OCI-M2 (cell line): ENCODE data around the gene UBXN10.

ENCODE experiments used
- DNase-seq: peaks from one replicate; lab custom pipeline; 2025; ENCODE audit not compliant: unreplicated experiment; lab: John Stamatoyannopoulos, UW

Gene UBXN10, protein sequence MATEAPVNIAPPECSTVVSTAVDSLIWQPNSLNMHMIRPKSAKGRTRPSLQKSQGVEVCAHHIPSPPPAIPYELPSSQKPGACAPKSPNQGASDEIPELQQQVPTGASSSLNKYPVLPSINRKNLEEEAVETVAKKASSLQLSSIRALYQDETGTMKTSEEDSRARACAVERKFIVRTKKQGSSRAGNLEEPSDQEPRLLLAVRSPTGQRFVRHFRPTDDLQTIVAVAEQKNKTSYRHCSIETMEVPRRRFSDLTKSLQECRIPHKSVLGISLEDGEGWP

DNA sequence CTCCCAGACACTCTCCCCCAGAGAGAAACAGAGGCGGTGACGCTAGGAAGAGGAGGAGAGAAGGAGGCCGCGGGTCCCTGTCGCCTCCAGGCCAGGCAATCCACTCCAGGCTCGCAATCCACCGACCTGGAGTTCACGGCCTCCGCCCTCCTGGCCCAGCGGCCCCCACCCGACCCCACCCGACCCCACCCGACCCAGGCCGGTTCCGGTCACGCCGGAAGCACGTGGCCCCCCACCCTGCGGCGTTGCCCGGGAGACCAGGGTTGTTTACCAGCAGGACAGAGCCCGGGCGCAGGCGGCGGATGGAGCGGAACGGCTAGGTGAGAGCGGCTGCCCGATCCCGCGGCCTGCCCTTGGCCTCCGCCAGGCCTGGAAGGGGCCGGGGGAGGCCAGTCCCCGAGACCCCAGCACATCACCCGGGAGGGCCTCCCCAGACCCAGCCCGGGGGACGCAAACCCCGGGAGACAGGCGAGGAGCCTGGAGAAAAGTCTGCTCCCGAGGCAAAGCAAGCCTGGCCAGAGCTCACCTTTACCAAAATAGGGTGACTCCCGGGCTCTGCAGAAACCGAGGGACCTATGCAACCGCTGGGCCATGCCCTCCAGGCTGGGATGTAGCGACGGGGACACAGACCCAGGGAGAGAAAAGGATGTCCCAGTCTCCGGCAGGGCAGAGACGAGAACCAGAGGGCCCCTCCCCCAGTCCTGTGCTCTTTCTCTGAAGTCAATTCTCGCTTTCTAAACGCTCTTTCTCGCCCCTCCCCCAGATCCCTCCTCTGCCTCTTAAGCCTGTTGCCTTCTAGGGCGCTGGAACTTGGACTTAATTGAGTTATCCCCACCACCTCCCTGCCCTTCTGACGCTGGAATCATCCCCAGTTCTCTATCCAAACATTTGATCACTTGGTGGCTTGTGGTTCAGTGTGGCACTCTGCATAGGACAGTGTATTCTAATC is at the start of gene UBXN10, which contains the start of gene PLA2G2C:
Gene UBXN10 (plus strand): TSS at position 263 of the 949 bp plus-strand sequence. CDS start 4,466 bp downstream, outside the sequence.
Gene PLA2G2C (minus strand): TSS at position 685 of the 949 bp plus-strand sequence. CDS start 9,155 bp downstream, outside the sequence.
- DNase-seq, result no peak

DNA sequence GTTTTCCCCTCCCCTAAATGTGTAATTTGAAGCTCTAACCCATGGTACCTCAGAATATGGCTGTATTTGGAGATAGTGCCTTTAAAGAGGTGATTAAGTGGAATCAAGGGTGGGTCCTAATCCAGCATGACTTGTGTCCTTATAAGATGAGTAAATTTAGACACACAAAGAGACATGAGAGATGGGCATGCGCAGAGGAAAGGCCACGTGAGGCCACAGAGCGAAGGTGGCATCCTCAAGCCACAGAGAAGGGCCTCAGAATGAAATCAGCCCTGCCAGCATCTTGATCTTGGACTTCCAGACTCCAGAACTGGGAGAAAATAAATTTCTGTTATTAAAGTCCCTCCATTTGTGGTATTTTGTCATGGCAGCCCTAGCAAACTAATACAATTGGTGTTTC is 49.6 kb upstream of the UBXN10 start:
- no peak for DNase-seq

DNA sequence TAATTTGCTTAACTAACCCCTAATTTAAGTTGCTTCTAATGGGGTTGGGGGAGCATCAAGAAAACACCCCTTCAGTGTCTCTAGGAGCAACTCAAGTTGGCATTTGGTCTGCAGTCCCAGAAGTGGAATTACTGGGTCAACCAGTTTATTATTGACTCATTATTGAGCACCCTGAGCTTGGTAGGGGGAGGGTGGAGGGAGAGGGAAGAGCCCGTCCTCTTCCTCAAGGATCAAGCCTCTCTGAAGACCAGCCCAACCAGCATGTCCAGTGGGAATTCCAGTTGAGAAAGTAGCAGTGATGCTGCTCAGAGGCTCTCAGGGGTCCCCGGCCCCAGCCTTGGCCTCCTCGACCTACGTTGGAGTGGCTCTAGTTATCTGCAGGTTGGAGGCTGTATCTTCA is 48.8 kb upstream of the UBXN10 start:
- no peak for DNase-seq

DNA sequence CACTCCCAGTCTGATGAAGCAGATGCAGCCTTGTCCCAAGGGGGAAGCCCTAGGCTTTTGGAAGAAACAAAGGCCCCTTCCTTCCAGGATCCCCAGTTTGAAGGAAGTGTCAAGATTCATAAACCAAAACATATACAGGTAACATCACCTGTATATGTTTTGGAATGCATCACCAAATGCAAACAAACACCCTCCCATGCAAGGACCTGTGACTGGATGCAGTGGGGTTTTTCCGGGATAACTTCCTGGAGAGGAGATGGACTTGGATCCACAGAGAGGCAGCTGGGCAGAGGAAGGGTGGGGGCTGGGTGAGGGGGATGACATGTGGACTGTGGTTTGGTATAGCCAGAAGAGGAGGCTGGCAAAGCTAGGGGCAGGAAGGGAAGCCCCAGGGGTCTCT is 48.3 kb upstream of the UBXN10 start:
- no peak for DNase-seq

DNA sequence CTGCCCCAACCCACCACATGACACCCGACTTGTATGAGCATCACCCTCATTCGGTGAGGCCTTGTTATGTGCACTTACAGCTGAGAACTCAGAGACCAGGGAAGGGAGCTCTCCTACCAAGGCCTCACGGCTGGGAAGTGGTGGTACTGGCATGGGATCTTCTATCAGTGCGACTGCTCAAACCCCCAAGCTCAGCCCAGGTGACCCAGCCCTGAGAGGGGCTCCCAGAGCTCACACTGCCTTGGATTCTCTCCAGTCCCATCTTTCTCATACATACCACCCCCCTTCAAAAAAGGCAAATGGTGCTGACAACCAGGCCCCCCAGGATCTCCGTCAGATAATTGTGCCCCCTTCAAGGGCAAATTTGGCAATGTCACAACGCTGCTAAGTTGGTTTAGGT is 47.5 kb upstream of the UBXN10 start:
- no peak for DNase-seq

DNA sequence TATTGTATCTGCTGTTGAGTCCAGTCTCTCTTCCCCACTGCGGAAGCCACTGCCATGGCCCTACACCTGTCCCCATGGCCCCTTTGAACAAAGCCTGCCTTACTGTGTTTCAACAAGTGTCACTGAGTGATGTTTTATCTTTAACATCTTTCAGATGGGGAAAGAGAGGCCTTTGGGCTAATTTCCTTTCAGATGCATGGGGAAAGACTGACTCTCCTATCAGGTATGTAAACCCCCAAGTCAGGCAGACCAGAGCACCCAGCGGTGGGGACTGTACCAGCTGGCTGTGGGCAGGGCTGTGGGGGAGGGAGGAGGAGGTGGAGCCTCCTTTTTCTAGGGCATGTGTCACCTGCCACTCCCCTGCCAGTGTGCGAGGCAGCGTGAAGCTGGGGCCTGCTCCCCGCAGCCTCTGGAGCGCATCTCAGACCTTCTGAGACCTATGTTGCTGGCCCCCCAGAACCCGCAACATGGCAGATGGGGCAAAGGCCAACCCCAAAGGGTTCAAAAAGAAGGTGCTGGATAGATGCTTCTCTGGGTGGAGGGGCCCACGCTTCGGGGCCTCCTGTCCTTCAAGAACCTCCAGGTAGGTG is 46.8 kb upstream of the UBXN10 start, which contains the start of gene PLA2G2F:
Gene PLA2G2F (plus strand): TSS at position 363 of the 590 bp plus-strand sequence. CDS start 105 bp downstream, at position 468.
- DNase-seq, result no peak

DNA sequence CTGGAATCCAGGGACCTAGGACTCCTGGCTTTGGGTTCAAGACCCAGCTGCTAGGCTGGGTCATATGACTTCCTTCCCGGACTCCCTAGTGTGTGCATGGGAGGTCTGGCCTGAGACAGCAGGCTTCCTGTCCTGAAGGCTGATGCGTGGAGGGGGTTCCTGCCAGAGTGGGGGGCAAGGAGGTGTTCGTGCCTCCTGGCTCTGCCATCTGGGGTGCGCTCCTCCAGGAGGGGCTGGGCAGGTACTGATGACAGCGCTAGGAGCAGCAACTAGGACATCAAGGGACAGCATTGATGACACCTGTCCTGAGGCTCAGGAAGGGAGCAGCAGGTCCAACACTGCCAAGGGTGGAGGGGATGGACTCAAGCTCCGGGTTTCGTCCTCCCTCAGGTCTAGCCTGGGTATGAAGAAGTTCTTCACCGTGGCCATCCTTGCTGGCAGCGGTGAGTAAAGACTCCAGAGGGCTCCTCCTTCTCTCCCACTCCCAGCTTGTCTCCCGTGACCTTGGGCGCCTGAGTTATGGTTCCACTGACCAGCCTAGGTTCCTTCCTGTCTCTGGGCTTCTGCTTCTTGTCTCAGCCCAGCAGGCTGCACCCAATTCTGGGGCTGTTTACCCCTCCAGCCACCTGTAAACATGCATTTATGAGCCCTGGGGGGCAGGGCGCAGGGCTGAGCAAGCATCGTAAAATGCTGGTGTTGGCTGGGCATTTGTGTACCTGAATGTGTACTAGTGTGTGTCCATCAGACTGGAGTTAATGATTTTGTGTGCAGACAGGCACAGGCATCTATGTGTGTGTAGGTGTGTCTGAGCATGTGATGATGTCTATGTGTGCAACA is 45.9 kb upstream of the UBXN10 start:
- DNase-seq, result no peak

DNA sequence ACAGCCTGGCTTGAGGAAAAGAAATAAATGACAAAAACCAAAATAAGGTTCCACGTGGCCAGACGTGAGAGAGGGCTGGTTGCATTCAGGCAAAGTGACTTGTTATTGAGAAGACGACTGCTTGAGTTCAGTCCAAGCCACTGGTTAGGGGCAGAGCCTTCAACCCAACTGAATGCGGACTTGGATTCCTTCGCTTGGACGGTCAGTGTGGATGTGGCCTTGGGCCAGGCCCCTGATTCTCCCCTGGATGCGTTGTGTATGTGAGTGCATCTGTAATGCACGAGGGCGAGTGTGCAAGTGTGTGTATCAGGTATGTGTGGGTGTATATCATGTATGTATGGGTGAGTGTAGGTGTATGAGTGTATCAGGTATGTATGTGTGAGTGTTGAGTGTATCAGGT is 44.9 kb upstream of the UBXN10 start:
- no peak for DNase-seq

DNA sequence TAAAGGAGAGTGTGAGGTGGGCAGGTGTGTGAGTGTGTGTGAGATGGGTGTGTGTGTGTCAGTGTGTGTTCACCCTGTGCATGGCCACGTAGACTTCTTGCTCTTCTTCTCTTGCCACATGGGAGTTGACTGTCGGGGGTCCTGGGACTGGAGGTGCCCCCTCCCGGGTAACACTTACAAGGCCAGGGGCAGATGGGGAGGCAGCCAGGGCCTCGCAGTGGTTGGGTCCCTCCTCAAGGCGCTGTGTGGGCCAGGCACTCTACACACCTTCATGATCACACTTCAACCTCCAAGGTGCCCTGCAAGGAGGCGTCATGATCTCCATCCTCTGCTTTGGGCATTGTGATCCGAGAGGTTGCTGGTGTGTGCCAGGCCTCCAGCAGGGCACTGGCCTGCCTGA is 44.4 kb upstream of the UBXN10 start:
- DNase-seq, result no peak

DNA sequence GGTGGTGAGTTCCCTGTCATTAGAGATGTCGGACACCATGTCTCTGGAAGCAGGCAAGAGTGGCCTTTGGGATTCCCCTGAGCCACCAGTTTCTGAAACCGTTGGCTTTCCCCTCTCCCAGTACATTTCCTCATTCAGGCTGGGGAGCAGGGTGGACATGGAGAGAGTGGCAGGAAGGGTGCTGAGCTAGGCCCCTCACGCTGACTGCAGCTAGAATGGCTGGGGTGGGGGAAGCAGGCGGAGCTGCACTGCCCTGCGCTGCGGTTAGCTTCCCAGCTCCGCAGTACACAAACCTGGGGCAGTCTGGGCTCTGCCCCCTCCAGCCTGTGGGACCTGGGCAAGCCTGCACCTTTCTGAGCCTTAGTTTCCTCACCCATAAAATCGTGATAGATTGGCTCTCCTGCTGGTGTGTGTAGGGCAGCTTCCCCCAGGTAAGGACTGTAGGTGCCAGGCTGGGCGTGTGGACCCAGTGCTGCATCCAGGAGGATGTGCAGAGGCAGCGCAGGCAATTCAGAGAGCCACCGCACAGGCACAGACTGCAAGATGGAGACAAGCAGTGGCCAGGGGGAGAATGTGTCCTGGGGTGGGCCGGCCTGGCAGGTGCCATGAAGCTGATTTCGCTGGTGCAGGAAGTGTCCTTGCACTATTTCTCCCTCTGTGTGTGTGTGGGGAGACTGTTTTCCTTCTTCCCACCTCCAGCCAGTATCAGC is 43.7 kb upstream of the UBXN10 start:
- DNase-seq, result no peak

DNA sequence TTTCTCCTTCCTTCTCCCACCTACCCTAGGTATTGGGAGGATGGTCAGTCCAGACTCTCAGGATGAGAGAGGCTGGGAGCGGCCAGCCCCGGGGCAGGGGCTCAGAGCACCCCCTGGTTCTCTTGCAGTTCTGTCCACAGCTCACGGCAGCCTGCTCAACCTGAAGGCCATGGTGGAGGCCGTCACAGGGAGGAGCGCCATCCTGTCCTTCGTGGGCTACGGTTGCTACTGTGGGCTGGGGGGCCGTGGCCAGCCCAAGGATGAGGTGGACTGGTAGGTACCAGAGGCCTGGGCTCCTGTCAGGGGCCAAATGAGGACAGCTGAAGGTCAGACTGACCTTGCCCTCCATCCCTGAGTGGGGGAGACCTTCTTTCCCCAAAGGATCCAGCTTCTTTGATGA is 42.6 kb upstream of the UBXN10 start:
- DNase-seq, result no peak

DNA sequence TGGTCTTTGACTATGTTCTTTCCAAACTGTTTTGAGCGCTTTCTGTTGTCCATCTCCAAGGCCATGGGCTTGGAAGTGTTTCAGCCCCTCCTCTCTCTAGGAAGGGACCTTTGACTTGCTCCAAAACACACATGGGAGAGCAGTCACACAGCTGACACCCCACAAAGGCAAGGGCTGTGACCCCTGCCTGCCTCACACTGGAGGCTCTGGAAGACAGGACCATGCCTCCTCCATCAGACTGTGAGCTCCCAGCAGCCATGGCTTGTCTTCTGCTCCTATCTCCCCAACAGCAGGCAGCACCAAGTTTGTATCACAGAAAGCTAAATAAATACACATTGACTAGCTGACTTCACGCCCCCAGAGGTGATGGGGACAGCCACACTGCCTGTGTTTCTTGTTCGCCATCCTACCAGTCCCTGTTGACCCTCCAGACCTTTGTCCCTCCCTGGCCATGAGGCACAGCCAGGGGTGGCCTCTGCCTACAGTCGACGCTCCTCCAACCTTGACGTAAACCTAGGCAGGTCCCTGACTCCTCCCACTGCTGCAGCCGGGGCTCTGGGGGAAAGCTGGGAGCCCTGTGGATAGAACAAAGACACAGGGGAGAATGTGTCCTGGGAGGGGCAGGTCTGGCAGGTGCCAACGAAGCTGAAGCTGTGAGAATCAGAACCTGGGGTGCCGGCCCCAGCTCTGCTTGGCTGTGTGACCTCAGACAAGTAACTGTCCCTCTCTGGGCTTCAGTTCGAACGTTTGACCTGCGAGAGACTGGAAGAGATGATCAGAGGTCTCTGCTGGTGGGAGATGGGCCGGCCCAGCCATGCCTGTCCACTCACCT is 41.9 kb upstream of the UBXN10 start:
- DNase-seq, result no peak

DNA sequence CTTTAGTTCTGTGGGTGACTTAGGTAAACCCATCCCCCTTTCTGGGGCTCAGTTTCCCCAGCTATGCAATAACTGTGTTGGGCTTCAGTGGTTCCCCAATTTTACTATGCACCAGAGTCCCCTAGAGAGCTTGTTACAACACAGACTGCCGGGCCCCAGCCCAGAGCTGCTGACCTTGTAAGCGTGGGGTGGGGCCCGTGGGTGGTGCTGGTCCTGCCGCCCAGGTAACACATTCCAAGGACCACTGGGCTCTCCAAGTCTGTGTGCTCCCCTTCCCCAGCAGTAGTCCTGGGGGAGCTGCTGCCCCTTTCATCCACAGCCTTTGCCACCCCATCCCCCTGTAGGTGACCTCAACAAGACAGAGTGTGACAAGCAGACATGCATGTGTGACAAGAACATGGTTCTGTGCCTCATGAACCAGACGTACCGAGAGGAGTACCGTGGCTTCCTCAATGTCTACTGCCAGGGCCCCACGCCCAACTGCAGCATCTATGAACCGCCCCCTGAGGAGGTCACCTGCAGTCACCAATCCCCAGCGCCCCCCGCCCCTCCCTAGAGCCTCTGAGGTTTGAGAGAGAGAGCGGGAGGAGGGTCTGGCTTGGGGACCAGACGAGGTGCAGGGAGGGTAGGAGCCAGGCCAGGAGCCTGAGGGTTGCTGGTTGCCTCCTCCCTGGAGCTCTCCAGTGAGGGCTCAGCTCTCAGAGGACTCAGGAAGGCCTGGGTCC is 37.9 kb upstream of the UBXN10 start:
- no peak for DNase-seq

DNA sequence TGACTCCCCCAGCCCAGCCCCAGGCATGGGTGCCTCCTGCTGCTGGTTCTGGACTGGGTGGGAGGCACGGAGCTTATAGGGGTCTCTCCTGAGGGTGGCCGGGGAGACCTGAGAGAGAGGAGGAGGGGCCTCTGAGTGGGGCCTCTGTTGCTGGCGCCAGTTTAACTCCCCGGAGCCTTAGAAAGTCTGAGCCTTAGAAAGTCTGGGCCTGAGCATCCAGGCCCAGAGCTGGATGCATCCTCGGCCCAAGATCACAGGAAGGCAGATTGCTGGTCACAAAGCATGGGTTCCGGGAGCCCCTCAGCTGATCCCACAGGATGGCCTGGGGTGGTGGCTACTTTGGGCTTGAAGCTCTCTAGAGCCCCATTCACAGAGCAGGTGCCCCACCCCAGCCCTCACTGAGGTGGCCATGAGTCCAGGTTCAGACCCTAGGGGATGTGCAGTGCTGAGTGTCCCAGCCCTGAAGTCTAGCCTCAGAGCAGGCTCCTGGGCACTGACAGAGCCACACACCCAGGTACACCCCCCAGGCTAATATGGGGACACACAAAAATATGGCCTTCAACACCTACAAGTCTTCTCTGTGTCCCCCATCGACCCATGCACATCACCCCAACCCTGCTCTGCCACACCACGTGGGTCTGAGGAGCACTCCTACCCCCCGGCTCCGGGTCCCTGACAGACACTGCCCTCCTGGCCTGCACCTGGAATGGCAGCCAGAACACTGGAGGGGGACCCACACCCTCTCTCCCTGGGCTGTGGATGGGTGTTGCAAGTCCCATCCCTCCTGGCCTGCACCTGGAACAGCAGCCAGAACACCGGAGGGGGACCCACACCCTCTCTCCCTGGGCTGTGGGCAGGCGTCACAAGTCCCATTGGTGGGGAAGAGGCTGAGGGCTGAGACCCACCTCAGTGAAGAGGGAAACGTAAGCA is 37.1 kb upstream of the UBXN10 start:
- no peak for DNase-seq

DNA sequence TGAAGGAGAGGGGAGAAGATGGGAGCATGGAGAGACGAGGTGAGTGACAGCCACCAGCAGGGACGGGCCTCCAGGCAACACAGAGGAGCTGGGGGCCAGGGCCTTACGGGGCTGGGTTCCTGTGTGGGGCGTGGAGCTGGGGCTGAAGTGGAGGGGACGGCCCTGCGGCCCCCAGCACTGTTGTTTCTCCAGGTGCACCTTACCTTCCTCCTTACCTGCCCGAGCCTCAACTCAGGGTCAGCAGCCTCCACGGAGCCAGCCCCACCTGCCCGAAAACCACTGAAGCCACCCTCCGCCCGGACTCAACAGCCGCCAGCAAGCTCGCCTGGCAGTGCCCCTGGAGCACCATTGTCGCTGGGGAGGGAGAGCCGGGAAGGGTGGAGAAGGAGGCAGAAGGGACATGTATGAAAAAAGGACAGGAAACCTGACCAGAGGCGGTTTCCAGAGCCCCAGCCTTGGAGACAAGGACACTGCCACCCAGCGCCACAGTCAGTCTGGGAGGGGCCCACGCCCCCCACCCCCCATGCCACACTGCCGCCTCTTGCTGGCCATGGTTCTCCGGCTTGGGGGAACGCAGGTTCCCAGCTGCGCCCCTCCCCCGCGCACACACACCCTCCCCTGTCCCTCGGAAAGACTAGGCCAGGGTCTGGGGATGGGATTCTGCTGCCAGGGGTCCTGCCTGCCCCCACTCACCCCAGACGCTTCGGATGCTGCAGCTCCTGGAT is 36.1 kb upstream of the UBXN10 start:
- no peak for DNase-seq

DNA sequence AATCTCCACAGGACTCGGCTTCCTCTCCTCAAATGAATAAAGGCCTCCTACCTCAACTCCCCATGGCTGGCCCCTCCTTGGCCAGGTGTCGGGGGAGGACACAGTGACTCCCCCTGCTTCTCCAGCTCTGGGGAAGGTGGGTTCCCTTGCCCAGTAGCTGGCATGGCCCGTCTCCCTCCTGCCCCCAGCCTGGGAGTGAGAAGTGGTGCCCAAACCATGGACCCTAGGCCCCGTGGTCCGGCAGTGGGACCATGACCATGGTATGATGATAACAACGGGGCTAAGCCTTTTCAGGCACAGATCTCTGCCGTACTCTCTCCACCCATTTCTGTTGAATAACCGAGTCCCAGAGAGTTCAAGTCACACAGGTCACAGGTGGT is 35.6 kb upstream of the UBXN10 start:
- no peak for DNase-seq

DNA sequence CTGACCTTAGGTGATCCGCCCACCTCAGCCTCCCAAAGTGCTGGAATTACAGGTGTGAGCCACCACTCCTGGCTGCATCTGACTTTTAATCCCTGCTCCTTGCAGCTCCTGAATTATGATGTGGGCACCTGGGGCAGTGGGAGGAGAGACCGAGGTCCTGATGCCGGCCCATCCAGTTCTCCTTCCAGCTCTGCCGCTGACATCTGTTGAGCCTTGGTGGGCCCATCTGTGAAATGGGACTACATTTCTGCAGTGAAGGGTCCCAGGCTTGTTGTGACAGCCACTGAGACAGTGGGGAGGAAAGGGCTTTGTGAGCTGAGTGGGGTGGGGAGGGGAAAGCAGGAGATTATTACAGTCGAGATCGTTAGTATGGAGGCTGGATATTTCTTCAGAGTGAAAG is 34.9 kb upstream of the UBXN10 start:
- no peak for DNase-seq
